H4 (cell line): ENCODE measurements around the gene F2R. TPM values are rescaled to one million over a fixed set of nuclear protein-coding genes. Genes with fewer than 3 reads are reported as not detected.
"Not testable (repeated sequence)": the region's sequence is repeated elsewhere in the genome, so short reads cannot be mapped to it uniquely, and the experiment has no call there.

ENCODE experiments used
- DNase-seq: peaks from one replicate; pipeline ENCODE4 v3.0.0-alpha.2; 2015; ENCODE audit warnings: low spot score
- total RNA-seq: library from RNA; depleted of rRNA; stranded (reverse); fragments of >200 nt; shearing (Covaris generic); gene quantifications from 2 replicates; pipeline ENCODE4 v1.2.3, GENCODE V29; 2014; rRNA removed

Gene F2R
- total RNA-seq, 1 experiment from 2014 or later = 44.8 TPM

DNA sequence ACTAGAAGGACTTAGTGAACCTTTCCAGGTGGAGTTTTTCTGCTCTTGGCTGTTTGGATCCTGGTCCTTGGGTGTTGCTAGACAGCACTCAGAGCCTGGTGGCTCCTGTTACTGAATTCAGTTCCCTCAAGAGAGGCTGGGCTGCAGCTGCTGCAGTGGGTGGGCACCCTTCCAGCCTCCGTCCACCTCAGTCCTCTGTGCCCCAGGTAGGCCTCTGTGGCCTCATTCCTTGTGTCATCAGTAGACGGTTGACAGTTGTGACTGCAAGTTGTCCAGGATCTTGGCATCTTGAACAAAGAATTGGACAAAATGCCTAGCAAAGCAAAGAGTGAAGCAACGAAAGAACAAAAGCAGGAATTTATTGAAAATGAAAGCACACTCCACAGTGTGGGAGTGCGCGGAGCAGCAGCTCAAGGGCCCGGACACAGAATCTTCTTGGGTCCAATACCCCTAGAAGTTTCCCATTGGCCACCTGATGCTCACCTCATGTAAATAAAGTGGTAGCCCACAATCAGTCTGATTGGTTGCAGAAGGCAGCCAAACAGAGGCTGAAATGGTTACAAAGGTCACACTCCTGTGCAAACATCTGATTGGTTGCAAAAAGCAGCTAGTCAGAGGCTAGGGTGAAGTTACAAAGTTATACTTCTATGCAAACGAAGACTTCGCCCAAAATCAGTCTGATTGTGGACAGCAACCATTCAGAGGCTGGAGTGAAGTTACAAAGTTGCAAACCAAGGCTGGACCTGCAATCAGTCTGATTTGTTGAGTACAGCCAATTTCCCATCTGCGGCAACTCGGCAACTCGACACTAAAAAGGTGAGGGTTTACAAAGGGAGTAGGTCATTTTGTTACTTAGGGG lies 40.1 kb downstream of the F2R start:
- DNase-seq = no peak

DNA sequence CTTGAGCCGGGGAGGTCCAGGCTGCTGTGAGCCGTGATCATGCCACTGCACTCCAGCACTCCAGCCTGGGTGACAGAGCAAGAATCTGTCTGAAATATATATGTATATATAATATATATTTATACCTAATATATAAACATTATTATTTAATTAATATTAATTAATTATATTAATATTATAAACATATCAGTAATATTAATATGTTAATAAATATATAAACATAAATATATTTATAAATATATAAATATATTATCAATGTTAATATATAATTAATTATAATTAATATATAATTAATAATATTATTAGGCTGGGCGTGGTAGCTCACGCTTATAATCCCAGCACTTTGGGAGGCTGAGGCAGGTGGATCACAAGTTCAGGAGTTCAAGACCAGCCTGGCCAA lies 41.1 kb downstream of the F2R start:
- no peak for DNase-seq

DNA sequence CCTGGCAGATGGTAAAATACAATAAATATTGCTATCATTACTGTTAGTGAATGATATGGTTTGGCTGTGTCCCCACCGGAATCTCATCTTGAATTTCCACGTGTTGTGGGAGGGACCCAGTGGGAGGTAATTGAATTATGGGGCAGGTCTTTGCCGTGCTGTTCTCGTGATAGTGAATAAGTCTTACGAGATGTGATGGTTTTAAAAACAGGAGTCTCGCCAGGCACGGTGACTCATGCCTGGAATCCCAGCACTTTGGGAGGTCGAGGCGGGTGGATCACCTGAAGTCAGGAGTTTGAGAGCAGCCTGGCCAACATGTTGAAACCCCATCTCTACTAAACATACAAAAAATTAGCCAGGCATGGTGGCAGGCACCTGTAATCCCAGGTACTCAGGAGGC lies 45.2 kb downstream of the F2R start:
- DNase-seq = not testable (repeated sequence)

DNA sequence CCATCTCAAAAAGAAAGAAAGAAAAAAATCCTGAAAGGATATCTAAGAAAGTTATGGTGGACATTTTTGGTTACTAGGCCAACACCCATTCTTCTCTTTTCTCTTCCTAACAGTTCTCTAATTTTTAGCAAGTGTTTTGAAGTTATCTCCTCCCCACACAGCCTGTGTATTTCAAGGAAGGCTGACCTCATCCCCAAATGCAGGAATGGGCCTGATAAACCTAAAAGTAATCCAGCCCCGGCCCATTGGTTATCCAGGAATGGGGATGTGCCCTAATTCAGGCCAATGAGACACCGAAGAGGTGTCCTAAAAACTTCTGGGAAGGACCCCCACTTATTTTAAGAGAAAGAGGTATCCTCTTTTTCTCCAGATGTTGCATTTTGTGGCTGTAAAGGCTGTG lies 46.6 kb downstream of the F2R start:
- no peak for DNase-seq

DNA sequence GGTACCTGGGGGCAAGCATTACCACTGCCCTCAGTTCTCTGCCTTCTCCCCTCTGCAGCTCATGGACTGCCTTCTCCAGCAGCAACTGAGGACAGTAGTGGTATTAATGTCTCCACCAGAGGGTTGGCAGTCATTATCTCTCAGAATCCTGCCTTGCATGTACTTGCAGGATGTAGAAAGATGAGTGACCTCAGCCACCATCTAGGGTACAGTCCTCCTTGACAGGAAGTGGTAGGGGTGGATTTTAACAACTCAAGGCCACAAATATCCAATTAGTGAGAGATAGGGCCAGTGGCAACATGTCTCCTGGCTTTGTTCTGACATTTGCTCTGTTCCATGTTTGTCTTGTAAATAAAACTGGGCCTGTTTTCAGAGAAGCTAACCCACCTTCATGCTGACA lies 47.2 kb downstream of the F2R start:
- no peak for DNase-seq

DNA sequence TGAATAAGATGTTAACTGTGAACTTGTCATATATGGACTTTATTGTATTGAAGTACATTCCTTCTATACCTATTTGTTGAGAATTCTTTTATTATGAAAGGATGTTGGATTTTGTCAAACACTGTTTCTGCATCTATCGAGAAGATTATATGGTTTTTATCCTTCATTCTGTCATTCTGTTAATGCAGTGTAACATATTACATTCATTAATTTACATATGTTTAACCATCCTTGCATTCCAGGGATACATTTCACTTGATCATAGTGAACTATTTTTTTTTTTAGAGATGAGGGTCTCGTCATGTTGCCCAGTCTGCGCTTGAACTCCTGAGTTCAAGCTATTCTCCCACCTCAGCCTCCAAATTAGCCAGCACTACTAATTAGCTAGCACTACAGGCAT lies 48.4 kb downstream of the F2R start:
- DNase-seq = no peak

DNA sequence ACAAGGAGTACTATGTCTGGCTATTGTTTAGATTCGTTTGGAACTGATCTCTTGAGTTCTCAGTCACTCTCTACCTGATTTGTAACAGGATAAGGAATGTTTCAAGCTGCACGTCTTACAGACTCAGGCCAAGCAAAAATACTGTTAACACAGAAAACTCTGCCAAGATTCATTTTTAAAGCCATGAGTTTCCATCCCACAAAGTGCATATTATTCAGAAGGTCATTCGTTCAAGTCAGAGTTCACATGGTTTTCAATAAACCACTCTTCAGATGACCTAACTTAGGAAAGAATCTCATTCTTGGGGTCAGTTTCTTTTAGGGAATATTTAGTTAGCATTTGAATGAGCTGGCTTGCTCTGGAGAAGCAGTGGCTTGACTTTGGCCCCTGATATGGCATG lies 49.3 kb downstream of the F2R start:
- no peak for DNase-seq

DNA sequence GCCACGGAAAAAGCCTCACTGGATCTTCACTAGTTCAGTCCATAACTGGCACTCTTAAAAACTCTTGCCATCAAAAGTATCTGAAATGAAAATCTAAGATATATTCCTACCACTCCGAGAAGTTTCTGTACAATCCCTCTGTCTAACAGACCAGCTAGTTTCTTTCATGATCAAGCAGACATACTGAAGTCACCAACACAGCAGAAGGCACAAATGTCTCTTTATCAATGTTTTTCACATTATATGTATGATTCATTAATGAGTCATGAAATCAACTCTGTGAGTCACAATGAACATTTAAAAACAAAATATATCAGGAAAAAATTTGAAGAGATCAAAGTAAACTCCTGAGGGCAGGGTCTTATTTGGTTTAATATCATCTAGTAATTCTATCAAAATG lies 50.8 kb downstream of the F2R start:
- no peak for DNase-seq

DNA sequence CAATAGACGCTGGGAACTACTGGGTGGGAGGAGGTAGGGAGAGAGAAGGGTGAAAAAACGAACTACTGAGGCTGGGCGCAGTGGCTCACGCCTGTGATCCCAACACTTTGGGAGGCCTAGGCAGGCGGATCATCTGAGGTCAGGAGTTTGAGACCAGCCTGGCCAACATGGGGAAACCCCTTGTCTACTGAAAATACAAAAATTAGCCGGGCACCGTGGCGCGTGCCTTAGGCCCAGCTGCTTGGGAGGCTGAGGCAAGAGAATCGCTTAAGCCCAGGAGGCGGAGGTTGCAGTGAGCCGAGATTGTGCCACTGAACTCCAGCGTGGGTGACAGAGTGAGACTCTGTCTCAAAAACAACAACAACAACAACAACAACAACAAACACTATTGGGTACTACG lies 55.1 kb downstream of the F2R start:
- not testable (repeated sequence) for DNase-seq

DNA sequence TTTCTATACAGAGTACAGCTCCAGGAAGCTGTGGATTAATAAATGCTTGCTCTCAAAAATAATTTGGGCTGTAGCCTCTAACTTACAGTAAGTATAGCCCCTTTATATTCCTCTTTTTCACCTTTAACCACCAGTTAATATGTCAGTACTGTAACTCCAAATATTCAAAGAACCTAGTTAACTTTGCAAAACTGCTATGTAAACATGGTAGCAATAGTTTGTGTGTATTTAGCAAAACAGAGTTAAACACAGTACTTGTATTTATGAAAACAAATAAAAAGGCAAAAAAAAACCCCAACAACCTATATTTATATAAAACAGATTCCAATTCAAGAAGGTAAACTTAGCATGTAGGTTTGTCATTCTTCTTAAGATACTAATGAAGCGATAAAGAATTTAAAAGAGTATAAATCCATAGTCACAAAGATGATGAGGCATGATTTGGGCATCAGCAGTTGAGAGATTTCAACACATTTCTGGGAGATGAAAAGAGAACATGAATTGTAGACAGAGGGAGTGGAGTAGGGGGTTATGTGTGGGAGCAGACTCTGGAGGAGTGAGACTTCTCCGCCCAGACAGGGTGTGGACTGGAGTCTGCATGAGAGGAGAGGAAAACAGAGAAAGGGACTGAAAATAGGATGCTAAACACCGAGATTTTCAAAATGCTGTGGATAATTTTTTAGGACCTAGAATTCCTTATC lies 55.9 kb downstream of the F2R start:
- DNase-seq = no peak

DNA sequence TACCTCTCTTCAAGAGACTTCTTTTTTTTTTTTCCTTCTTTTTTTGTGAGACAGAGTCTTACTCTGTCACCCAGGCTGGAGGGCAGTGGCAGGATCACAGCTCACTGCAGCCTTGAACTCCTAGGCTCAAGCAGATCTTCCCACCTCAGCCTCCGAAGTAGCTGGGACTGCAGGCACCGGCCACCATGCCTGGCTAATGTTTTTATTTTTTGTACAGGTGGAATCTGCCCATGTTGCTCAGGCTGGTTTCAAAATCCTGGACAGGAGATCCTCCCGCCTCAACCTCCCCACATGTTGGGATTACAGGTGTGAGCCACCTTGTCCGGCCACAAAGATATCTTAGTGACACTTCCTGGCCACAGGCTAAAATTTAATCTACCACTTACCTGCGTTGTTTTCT lies 60.0 kb downstream of the F2R start:
- no peak for DNase-seq

DNA sequence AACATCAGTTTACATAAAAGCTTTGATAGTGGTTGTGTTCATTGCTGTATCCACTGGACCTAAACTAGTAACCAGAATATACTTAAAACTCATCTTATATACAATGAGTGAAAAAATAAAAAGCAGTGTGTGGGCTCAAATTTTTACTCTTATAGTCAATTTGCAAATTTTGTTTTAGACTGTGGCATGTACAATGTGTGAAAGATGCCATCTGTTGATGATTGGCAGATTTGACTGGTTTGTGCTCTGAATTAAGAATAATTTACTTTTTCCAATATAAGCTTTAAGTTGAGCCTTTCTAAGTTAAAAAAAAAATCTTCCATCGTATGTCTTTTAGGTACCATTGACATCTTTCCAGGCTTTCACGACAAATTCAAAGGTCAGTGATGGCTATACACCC lies 60.5 kb downstream of the F2R start:
- no peak for DNase-seq

DNA sequence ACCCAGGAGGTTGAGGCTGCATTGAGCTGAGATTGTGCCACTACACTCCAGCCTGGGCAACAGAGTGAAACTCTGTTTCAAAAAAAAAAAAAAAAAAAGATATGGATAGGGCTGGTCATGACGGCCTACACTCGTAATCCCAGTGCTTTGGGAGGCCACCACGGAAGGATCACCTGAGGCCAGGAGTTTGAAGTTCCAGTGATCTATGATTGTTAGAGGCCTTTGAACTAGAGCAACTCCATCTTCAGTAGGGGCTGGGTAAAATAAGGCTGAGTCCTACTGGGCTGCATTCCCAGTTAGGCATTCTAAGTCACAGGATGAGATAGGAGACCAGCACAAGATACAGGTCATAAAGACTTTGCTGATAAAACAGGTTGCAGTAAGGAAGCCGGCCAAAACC lies 64.7 kb downstream of the F2R start:
- not testable (repeated sequence) for DNase-seq

DNA sequence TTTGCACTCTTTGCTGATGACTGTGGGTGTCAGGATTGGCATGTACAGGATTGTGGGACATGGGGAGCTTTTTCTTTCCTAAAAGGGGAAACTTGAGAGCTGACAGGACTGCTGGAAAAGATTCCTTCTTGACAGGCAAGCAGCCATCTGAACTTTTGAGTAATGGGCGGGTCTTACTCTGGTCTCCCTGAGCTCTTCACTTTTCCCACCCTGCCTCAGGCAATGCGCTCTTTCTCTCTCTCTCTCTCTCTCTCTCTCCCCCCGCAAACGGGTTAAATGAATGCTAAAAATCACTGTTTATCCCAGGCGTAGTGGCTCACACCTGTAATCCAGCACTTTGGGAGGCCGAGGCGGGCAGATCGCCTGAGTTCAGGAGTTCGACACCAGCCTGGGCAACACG lies 65.8 kb downstream of the F2R start:
- no peak for DNase-seq

DNA sequence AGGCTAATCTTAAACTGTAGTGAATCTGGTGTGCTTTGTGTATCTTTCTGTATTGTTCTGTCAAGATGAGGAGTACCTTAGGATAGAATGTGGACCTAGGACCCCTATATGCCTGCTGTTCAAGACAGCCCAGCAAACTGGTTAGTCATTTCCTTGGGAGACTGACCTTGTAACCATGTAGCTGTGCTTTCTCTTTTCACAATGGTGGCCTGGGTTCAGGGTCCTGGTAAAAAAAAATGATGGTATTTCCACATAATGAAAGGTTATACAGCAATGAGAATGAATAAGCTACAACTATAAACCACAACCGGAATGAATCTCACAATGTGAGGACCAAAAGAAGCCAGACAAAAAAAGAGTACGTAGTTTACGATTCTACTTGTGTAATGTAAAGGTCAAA lies 66.5 kb downstream of the F2R start:
- no peak for DNase-seq

Other genes with a start within 250 kb of the F2R start
- 88.7 and 93.9 TPM in 2 replicates for gene F2RL2, start 92.7 kb upstream of the F2R start, total RNA-seq
- 48.8 and 59.5 TPM in 2 replicates for gene F2RL1, start 102.9 kb downstream of the F2R start, total RNA-seq
- 0.23 TPM in 1 of 2 replicates, not detected in the other for gene S100Z, start 133.9 kb downstream of the F2R start, total RNA-seq
- not detected in 2 replicates for gene CRHBP, start 236.9 kb downstream of the F2R start, total RNA-seq